ENCODE data around the gene BICC1. TPM values are rescaled to one million over a fixed set of nuclear protein-coding genes. Genes with fewer than 3 reads are reported as not detected.

BICC1 gene
- total RNA-seq, 2 donors from 2014 or later = 0.27 to 0.40 TPM

- H3K4me1 ChIP-seq (ENCODE audit: control insufficient read depth, insufficient read depth, low read length) = no peaks in the 10 kb centered on the region
- H3K9ac ChIP-seq (ENCODE audit: extremely low read depth, low read length, poor library complexity, severe bottlenecking) = no peak overlapping the region
- Mint-ChIP-seq H3K4me1 (no peaks in the 10 kb centered on the region), H3K27ac (no peak overlapping the region), H3K27me3 (ENCODE audit: insufficient read depth) (no peaks in the 10 kb centered on the region), H3K4me3 (no peak overlapping the region), H3K36me3 (ENCODE audit: low read depth) (no peaks in the 10 kb centered on the region), H3K9me3 (peaks cover 23% of the 10 kb centered on the region)
- no peak for TF ChIP-seq CTCF (conservative IDR thresholded peaks at IDR 0.05)
- H3K27me3 ChIP-seq (ENCODE audit: control insufficient read depth, insufficient read depth, low read length, poor library complexity, severe bottlenecking) = no peaks in the 10 kb centered on the region
- no peaks in the 10 kb centered on the region for H3K36me3 ChIP-seq (ENCODE audit: control insufficient read depth, insufficient read depth, low read length)
- DNase-seq = no peak
- H3K4me3 ChIP-seq (ENCODE audit: low read length) = no peak overlapping the region
- H3K9me3 ChIP-seq (ENCODE audit: control insufficient read depth, low read length) = no peaks in the 10 kb centered on the region
- WGBS, 2 experiments (ENCODE audit: insufficient coverage in 1 of 2, insufficient read length in 1 of 2) = 91 to 95% methylated on average over 2 to 3 of the region's 3 CpGs
- no peak overlapping the region for H3K27ac ChIP-seq (ENCODE audit: low read depth, low read length)
Measured at GRCh38 chr10:58731276-58731675, 218.6 kb downstream of the BICC1 start.

GRCh38 chr10:58733436-58733835 is 220.8 kb downstream of the BICC1 start:
- Histone ChIP-seq H3K27ac (ENCODE audit: low read depth, low read length) (no peak overlapping the region), H3K4me1 (ENCODE audit: control insufficient read depth, insufficient read depth, low read length) (no peaks in the 10 kb centered on the region), H3K9ac (ENCODE audit: extremely low read depth, low read length, poor library complexity, severe bottlenecking) (no peak overlapping the region), H3K27me3 (ENCODE audit: control insufficient read depth, insufficient read depth, low read length, poor library complexity, severe bottlenecking) (no peaks in the 10 kb centered on the region), H3K9me3 (ENCODE audit: control insufficient read depth, low read length) (no peaks in the 10 kb centered on the region), H3K4me3 (ENCODE audit: low read length) (no peak overlapping the region), H3K36me3 (ENCODE audit: control insufficient read depth, insufficient read depth, low read length) (no peaks in the 10 kb centered on the region)
- Mint-ChIP-seq H3K9me3 (peaks cover 23% of the 10 kb centered on the region), H3K27me3 (ENCODE audit: insufficient read depth) (no peaks in the 10 kb centered on the region), H3K4me1 (no peaks in the 10 kb centered on the region), H3K4me3 (no peak overlapping the region), H3K36me3 (ENCODE audit: low read depth) (no peaks in the 10 kb centered on the region), H3K27ac (no peak overlapping the region)
- no peak for TF ChIP-seq CTCF (conservative IDR thresholded peaks at IDR 0.05)
- WGBS, 2 experiments (ENCODE audit: insufficient coverage in 1 of 2, insufficient read length in 1 of 2) = 93% methylated on average over 1 of the region's 1 CpG; no CpG with 5 or more reads in 1 of the 2 experiments
- DNase-seq = no peak

- no peaks in the 10 kb centered on the region for H3K36me3 ChIP-seq (ENCODE audit: control insufficient read depth, insufficient read depth, low read length)
- Mint-ChIP-seq H3K27me3 (ENCODE audit: insufficient read depth) (no peaks in the 10 kb centered on the region), H3K4me1 (no peaks in the 10 kb centered on the region), H3K36me3 (ENCODE audit: low read depth) (no peaks in the 10 kb centered on the region), H3K9me3 (peaks cover 23% of the 10 kb centered on the region), H3K4me3 (no peak overlapping the region), H3K27ac (no peak overlapping the region)
- no peaks in the 10 kb centered on the region for H3K27me3 ChIP-seq (ENCODE audit: control insufficient read depth, insufficient read depth, low read length, poor library complexity, severe bottlenecking)
- H3K9ac ChIP-seq (ENCODE audit: extremely low read depth, low read length, poor library complexity, severe bottlenecking) = no peak overlapping the region
- no peaks in the 10 kb centered on the region for H3K9me3 ChIP-seq (ENCODE audit: control insufficient read depth, low read length)
- TF ChIP-seq CTCF (conservative IDR thresholded peaks at IDR 0.05) = no peak
- DNase-seq = no peak
- no peak overlapping the region for H3K4me3 ChIP-seq (ENCODE audit: low read length)
- 86 to 93% methylated on average over 3 to 5 of the region's 5 CpGs for WGBS, 2 experiments (ENCODE audit: insufficient coverage in 1 of 2, insufficient read length in 1 of 2)
- H3K27ac ChIP-seq (ENCODE audit: low read depth, low read length) = no peak overlapping the region
- H3K4me1 ChIP-seq (ENCODE audit: control insufficient read depth, insufficient read depth, low read length) = no peaks in the 10 kb centered on the region
Measured at GRCh38 chr10:58734116-58734515, 221.4 kb downstream of the BICC1 start.

Measured in endodermal cell (in vitro differentiated cells).